ENCODE results near the gene LCTL. TPM values are rescaled to one million over a fixed set of nuclear protein-coding genes. Genes with fewer than 3 reads are reported as not detected.

LCTL gene
- total RNA-seq, 1 donor from 2014 or later = 0.36 TPM

- Mint-ChIP-seq H3K27me3 (ENCODE audit: low read depth) (no peaks in the 10 kb centered on the region), H3K9me3 (peaks cover 5% of the 10 kb centered on the region), H3K4me1 (no peaks in the 10 kb centered on the region), H3K4me3 (no peak overlapping the region), H3K36me3 (peaks cover 16% of the 10 kb centered on the region), H3K27ac (no peak overlapping the region)
- no peak for DNase-seq (ENCODE audit: low spot score in 2 of 2, unreplicated experiment in 2 of 2)
- TF ChIP-seq CTCF (IDR thresholded peaks at IDR 0.05; ENCODE audit: unreplicated experiment) = no peak
Measured at GRCh38 chr15:66545255-66545654, 20.5 kb downstream of the LCTL start.

- Mint-ChIP-seq H3K27me3 (ENCODE audit: low read depth) (no peaks in the 10 kb centered on the region), H3K4me1 (no peaks in the 10 kb centered on the region), H3K36me3 (peaks cover 25% of the 10 kb centered on the region), H3K9me3 (peaks cover 5% of the 10 kb centered on the region), H3K27ac (no peak overlapping the region), H3K4me3 (no peak overlapping the region)
- TF ChIP-seq CTCF (IDR thresholded peaks at IDR 0.05; ENCODE audit: unreplicated experiment) = no peak
- no peak for DNase-seq (ENCODE audit: low spot score in 2 of 2, unreplicated experiment in 2 of 2)
Measured at GRCh38 chr15:66542896-66543295, 22.9 kb downstream of the LCTL start.

- no peaks in the 10 kb centered on the region for H3K4me1 Mint-ChIP-seq
- no peaks in the 10 kb centered on the region for H3K9me3 Mint-ChIP-seq
- peaks cover 19% of the 10 kb centered on the region for H3K36me3 Mint-ChIP-seq
- no peak overlapping the region for H3K4me3 Mint-ChIP-seq
- H3K27ac Mint-ChIP-seq = no peak overlapping the region
- no peak for TF ChIP-seq CTCF (IDR thresholded peaks at IDR 0.05; ENCODE audit: unreplicated experiment)
- no peaks in the 10 kb centered on the region for H3K27me3 Mint-ChIP-seq (ENCODE audit: low read depth)
- no peak for DNase-seq (ENCODE audit: low spot score in 2 of 2, unreplicated experiment in 2 of 2)
Measured at GRCh38 chr15:66535056-66535455, 30.7 kb downstream of the LCTL start.

- TF ChIP-seq CTCF (IDR thresholded peaks at IDR 0.05; ENCODE audit: unreplicated experiment) = no peak
- Mint-ChIP-seq H3K4me1 (no peaks in the 10 kb centered on the region), H3K27me3 (ENCODE audit: low read depth) (no peaks in the 10 kb centered on the region), H3K36me3 (peaks cover 16% of the 10 kb centered on the region), H3K27ac (no peak overlapping the region), H3K4me3 (no peak overlapping the region), H3K9me3 (no peaks in the 10 kb centered on the region)
- no peak for DNase-seq (ENCODE audit: low spot score in 2 of 2, unreplicated experiment in 2 of 2)
Measured at GRCh38 chr15:66524838-66525237, 41.0 kb downstream of the LCTL start.

GRCh38 chr15:66523926-66524325 lies 41.9 kb downstream of the LCTL start:
- peaks cover 15% of the 10 kb centered on the region for H3K36me3 Mint-ChIP-seq
- H3K27ac Mint-ChIP-seq = no peak overlapping the region
- H3K4me3 Mint-ChIP-seq = no peak overlapping the region
- no peaks in the 10 kb centered on the region for H3K27me3 Mint-ChIP-seq (ENCODE audit: low read depth)
- H3K4me1 Mint-ChIP-seq = no peaks in the 10 kb centered on the region
- DNase-seq (ENCODE audit: low spot score in 2 of 2, unreplicated experiment in 2 of 2) = no peak
- H3K9me3 Mint-ChIP-seq = no peaks in the 10 kb centered on the region
- no peak for TF ChIP-seq CTCF (IDR thresholded peaks at IDR 0.05; ENCODE audit: unreplicated experiment)

GRCh38 chr15:66515901-66516322 lies 49.9 kb downstream of the LCTL start:
- Mint-ChIP-seq H3K27me3 (ENCODE audit: low read depth) (no peaks in the 10 kb centered on the region), H3K27ac (no peak overlapping the region), H3K4me1 (no peaks in the 10 kb centered on the region), H3K9me3 (no peaks in the 10 kb centered on the region), H3K36me3 (peaks cover 11% of the 10 kb centered on the region), H3K4me3 (no peak overlapping the region)
- no peak for TF ChIP-seq CTCF (IDR thresholded peaks at IDR 0.05; ENCODE audit: unreplicated experiment)
- no peak for DNase-seq (ENCODE audit: low spot score in 2 of 2, unreplicated experiment in 2 of 2)
